Kidney (tissue), 14 donors: ENCODE data around the gene ZNF212. TPM values are rescaled to one million over a fixed set of nuclear protein-coding genes. Genes with fewer than 3 reads are reported as not detected.
A peak's percentile ranks its signal among the peaks of the same experiment; 100 is the strongest.

Experiments
- DNase-seq, 5 donors: peaks; one replicate each; pipeline ENCODE4 v3.0.0-alpha.2; 2013 to 2020
- FAIRE-seq: peaks from 2 replicates; lab custom pipeline; 2012; peaks lifted over from hg19 to GRCh38; lab: Jason Lieb, UNC
- H3K27ac ChIP-seq, 2 donors: one replicate each; pipeline ENCODE4 v1.7.0; 2013; ENCODE audit warnings: low read depth in 2 of 2, low read length in 2 of 2, inconsistent platforms in 1 of 2
- H3K27me3 ChIP-seq: one replicate; pipeline ENCODE4 v1.7.1; 2013; ENCODE audit warnings: low read length, inconsistent platforms; ENCODE audit not compliant: control insufficient read depth, insufficient read depth
- H3K36me3 ChIP-seq, 3 donors: one replicate each; pipeline versions ENCODE4 v1.7.0 to v1.7.1; 2013; ENCODE audit warnings: low read length in 3 of 3, control low read depth in 1 of 3, inconsistent platforms in 1 of 3; ENCODE audit not compliant: insufficient read depth in 3 of 3, control insufficient read depth in 2 of 3
- H3K4me1 ChIP-seq, 3 donors: one replicate each; pipeline versions ENCODE4 v1.7.0 to v1.7.1; 2013; ENCODE audit warnings: low read length in 3 of 3, inconsistent platforms in 1 of 3, low read depth in 1 of 3; ENCODE audit not compliant: control insufficient read depth in 2 of 3, insufficient read depth in 2 of 3
- H3K4me3 ChIP-seq, 3 donors: one replicate each; pipeline versions ENCODE4 v1.7.0 to v1.8.1; 2013; ENCODE audit warnings: low read length in 3 of 3, control low read depth in 1 of 3, inconsistent platforms in 1 of 3
- H3K9ac ChIP-seq, 3 donors: one replicate each; pipeline versions ENCODE4 v1.7.0 to v1.7.1; 2013; ENCODE audit warnings: low read length in 3 of 3, control low read depth in 1 of 3, inconsistent platforms in 1 of 3
- H3K9me3 ChIP-seq, 3 donors: one replicate each; pipeline versions ENCODE4 v1.7.0 to v1.7.1; 2013; ENCODE audit warnings: low read length in 3 of 3, control low read depth in 1 of 3, inconsistent platforms in 1 of 3; ENCODE audit not compliant: control insufficient read depth in 2 of 3, insufficient read depth in 1 of 3
- intact Hi-C: fragments of 100-400 bp; cut with DNase I; formaldehyde crosslinking; loops from one replicate; pipeline ENCODE4 v1.11.1; 2022
- polyA plus RNA-seq: library from polyadenylated mRNA; stranded (reverse); fragments of 350-450 nt; fragmentation: Illumina TruSeq; extraction: RNeasy Lipid Tissue Mini Kit (QIAGEN cat#74804); gene quantifications from one replicate; pipeline ENCODE4 v1.2.3, GENCODE V29; 2014; ENCODE audit warnings: low read depth, low replicate concordance; ENCODE audit not compliant: insufficient read depth
- total RNA-seq: library from RNA; stranded (reverse); fragmentation: NEBNext Ultra II Directional; extraction: Animal tissue kit (Norgen Biotek cat#: 25700); gene quantifications from one replicate; pipeline ENCODE4 v1.2.1, GENCODE V29; 2021
- TF ChIP-seq, protein P1 (sequence below): IDR thresholded peaks from 3 replicates; pipeline ENCODE4 v1.5.1; 2012; ENCODE audit warnings: mild to moderate bottlenecking, moderate library complexity, borderline replicate concordance; ENCODE audit not compliant: insufficient read depth; ENCODE audit errors: extremely low read depth
- donor health status: control.
- donor health status: control.
- donor health status: control.
- donor health status: control.
- donor health status: control.
- donor health status: DM: yes; HTN: yes; CAD: no.
- donor health status: Normal renal cell carcinoma (clear cell type).

Gene ZNF212
- total and polyA plus RNA-seq, 2 donors from 2014 or later: 7.9 to 13.4 TPM

DNA sequence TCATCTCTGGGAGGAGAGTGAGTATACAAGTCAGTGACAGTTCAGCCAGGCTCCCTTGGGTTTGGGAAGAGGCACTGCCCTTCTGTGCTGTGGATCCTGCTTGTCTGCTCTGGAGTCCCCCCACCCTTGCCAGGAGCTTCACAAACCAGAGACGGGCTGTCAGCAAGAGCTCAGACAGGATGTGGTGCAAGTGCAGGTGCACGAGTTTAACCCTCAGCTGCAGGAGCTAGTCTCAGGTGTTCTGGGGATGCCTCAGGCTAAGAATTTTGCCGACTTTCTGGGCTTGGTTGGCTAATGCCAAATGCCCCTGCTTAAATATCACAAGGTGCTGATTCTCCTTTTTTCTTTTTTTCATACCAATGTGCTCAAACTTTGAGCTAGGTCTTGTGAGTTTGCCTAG lies 44.9 kb downstream of the ZNF212 start:
- DNase-seq: peak in 1 of 5 donors; percentile 1
- Histone ChIP-seq H3K27me3 (no peaks in the 10 kb centered on the region), H3K27ac (no peak overlapping the region), H3K36me3 (peaks cover 0 to 5% (median 0%) of the 10 kb centered on the region in 3 donors), H3K4me3 (peak overlapping the region in 1 of 3 donors; percentile 75), H3K9me3 (no peaks in the 10 kb centered on the region), H3K4me1 (peaks cover 0 to 6% (median 6%) of the 10 kb centered on the region in 3 donors), H3K9ac (no peak overlapping the region)
- no peak for FAIRE-seq
- TF ChIP-seq, protein P1, sequence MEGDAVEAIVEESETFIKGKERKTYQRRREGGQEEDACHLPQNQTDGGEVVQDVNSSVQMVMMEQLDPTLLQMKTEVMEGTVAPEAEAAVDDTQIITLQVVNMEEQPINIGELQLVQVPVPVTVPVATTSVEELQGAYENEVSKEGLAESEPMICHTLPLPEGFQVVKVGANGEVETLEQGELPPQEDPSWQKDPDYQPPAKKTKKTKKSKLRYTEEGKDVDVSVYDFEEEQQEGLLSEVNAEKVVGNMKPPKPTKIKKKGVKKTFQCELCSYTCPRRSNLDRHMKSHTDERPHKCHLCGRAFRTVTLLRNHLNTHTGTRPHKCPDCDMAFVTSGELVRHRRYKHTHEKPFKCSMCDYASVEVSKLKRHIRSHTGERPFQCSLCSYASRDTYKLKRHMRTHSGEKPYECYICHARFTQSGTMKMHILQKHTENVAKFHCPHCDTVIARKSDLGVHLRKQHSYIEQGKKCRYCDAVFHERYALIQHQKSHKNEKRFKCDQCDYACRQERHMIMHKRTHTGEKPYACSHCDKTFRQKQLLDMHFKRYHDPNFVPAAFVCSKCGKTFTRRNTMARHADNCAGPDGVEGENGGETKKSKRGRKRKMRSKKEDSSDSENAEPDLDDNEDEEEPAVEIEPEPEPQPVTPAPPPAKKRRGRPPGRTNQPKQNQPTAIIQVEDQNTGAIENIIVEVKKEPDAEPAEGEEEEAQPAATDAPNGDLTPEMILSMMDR: no peak
- intact Hi-C loops: no loop called here

DNA sequence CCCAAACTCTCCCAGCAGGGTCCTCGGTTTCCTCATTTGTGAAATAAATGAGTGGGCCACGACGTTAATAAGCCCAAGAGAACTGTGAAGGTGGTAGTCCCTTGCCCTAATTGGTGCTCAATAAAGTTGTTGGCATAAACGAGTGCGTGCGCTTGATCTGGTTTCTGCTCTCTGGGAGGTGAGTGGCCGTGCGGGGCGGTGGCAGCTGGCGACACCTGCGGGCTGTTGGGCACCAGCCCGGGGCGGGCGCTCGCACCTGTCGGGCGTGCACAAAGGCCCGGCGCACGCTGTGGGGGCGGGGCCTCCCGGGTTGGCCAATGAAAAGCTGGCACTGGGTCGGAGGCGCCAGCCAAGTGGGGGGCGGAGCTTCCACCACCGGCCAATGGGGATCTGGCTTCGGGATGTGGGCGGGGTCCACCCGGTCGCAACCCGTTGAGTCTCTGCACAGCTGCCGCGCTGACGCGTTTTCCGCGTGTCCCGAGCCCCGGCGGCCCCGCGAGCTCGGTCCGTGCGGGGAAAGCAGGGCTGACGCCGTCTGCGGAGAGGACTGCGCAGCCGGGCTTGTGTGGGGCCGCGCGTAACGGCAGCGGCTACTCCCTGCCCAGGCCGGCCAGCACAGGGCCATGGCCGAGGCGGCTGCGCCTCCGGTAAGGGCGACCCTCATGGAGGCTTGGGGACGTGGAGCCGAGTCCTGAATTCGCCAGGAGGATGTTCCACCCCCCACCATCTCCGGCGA lies 45.6 kb downstream of the ZNF212 start:
- Histone ChIP-seq H3K27ac (no peak overlapping the region), H3K4me3 (peak overlapping the region; percentile 42 to 75 (median 57)), H3K9me3 (no peaks in the 10 kb centered on the region), H3K9ac (peak overlapping the region; percentile 20 to 62 (median 46)), H3K27me3 (no peaks in the 10 kb centered on the region), H3K36me3 (peaks cover 0 to 5% (median 0%) of the 10 kb centered on the region in 3 donors), H3K4me1 (peaks cover 0 to 6% (median 6%) of the 10 kb centered on the region in 3 donors)
- DNase-seq: peak; percentile 96 to 98 (median 97)
- TF ChIP-seq, protein P1: no peak
- intact Hi-C loops: no loop called here
- FAIRE-seq: no peak

DNA sequence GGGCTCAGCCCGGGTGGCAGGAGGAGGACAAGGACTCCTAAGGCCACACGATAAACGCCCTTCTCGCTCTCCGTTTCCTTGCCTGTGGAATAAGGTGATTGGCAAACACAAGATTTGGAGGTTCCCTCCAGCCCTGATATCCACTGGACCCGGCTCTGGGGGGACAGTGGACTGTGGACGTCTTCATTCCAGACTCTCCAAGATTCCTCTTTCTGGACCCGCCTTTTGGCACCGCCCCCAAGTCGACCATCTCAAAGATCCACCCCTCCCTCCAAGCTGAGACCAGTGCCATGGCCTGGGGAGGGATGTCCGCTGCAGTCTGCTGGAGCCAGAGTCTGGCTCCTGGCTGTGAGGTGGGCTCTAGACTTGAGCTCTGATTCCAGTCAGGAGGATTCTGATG lies 46.2 kb downstream of the ZNF212 start:
- Histone ChIP-seq H3K4me1 (peaks cover 0 to 6% (median 6%) of the 10 kb centered on the region in 3 donors), H3K27ac (no peak overlapping the region), H3K36me3 (peaks cover 0 to 2% (median 0%) of the 10 kb centered on the region in 3 donors), H3K4me3 (peak overlapping the region; percentile 42 to 75 (median 57)), H3K9me3 (no peaks in the 10 kb centered on the region), H3K9ac (peak overlapping the region; percentile 20 to 62 (median 46)), H3K27me3 (no peaks in the 10 kb centered on the region)
- no peak for FAIRE-seq
- DNase-seq: peak; percentile 35 to 77 (median 56)
- intact Hi-C loops: no loop called here
- TF ChIP-seq, protein P1: no peak
